GM19438 (cell line): ENCODE data around the gene DBP.

ENCODE experiments used
- ATAC-seq: cut with Tn5 transposase; IDR thresholded peaks from one replicate; pipeline ENCODE4 v1.9.1; 2021; ENCODE audit warnings: low read depth; ENCODE audit not compliant: unreplicated experiment

DBP gene

GRCh38 chr19:48614436-48615230, 22.5 kb downstream of the DBP start, which contains the start of gene FAM83E:
Gene FAM83E, minus strand, starts transcription at chr19:48615076. Its CDS starts 1,704 bp downstream, at chr19:48613372.
- ATAC-seq = no peak

DNA sequence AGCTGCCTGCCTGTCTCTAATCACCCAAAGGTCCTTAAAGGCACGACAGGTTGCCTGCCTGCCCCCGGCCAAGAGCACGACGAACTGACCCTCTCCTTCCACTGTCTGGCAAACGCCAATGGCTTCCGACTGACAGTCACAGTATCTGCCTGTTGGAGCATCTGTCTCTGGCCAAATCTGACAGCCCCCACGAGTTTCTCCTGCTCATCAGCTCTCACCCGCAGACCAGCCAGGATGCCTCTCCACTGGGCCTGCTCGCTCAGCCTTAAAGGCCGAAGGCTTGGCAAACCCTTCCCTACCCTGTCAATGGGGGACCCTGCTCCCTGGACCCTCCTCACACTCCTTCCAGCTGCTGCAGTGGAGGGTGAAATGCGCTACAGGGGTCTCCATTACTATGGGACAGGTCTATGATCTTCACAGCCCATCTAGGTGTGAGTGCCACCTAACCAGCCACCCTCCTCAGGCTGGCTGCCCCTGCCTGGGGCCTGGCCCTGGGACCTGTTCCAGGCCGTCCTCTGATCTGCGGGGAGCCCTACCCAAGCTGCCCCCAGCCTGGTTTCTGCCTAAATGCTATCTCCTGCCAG, 23.2 kb downstream of the DBP start:
- ATAC-seq = no peak

DNA sequence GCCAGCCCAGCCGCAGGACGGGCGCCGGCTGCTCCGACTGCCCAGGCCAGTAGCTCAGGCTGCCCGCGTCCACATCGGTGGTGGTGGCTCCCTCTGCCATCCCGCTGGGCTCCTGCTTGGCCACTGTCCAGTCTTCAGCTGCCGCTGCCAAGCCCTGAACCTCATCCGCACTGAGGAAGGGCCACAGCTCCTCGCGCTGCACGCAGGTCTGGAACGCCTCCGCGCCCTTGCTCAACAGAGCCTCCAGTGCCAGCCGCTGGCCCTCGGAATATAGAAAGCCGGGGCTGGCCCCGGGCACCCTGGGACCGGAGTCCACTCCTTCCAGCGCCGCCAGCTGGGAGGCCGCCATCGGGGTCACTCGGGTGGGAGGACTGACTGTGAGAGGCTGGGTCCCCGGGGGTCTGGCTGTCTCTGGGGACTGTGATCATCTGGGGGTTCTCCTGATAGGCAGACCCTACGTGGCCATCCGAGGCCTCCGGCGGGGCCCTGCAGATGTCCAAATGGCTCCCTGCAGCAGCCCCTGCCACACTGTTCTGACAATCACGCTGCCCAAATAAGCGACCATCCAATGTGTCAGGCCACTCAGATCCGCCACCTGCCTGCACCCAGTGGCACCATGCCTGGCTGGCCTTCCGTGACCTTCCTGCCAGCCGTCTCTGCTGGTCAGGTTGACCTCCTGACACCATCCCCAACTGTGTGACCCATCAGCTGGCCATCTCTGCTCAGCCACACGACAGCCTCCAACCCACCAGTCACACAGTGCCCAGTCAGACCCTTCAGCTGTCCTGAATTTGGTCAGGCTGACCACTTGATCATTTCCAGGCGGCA, 23.9 kb downstream of the DBP start:
- ATAC-seq = no peak

DNA sequence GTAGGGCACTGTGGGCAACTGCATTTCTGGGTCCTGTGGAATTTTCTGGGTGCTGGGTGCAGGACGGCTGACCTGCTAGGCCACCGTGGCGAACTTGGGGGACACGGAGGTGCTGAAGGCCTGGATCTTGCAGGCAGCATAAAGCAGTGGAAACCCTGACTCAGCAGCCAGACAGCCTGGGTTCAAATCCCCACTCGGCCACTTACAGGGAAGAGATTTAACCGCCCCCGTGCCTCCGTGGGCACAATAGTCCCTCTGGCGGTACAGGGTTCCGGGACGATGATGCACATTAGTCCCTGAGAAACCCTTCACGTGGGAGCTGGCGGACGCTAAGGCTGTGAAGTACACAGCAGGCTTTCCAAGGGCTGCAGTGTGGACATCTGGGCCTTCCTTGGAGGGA, 25.3 kb downstream of the DBP start:
- ATAC-seq = no peak

DNA sequence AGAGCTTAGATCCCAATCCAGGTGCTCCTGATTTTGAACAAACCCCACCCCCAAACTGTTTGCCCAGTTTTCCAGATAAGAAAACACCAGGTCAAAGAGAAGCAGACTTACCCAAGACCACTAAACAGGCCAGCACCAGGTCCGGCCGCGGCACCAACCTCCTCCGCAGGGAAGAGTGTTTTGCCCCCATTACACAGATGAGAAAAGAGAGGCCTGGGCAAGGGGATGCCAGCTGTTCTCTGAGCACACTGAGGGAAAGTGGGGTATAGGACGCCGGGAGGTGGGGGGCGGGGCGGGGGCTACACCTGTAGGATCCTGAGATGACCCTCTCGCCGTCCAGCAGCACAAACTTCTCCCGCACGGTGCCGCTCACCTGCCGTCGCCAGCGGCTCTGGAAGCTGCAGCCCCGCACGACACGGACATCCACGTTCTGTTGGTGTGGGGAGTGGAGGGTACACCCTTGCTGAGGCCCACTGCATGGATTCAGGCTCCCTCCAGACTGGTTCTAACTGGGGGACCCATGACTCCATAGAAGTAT, 27.5 kb downstream of the DBP start:
- ATAC-seq = no peak

DNA sequence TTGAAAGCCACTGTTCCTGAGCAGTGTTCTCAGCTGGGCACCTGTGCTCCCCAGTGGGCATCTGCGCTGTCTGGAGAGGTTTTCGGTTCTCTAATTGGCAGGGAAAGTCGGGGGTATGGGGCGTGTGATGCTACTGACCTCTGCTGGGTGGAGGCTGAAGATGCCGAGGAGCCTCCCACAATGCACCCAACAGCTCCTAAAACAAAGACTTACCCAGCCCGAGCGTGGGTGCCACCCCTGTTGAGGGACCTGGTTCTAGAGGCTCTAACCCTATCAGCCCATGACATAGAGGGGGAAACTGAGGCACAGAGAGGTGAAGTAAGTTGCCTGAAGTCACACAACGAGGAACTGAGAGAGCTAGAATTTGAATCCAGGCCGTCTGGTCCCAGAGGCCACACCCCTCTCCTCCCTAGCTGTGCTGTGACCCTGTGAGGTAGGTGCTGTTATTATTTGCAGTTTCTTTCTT, 28.3 kb downstream of the DBP start:
- peak; percentile 62 for ATAC-seq

DNA sequence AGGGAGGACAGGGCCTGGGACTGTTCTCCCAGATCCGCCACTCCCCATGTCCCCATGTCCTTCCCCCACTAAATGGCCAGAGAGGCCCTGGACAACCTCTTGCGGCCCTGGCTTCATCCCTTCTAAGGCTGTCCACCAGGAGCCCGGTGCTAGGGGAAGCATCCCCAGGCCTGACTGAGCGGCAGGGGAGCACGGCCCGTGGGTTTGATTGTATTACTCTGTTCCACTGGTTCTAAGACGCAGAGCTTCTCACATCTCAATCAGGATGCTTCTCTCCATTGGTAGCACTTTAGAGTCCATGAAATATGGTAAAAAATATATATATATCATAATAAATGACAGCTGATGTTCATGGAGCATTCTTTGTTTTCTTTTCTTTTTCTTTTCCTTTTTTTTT, 29.8 kb downstream of the DBP start:
- no peak for ATAC-seq

DNA sequence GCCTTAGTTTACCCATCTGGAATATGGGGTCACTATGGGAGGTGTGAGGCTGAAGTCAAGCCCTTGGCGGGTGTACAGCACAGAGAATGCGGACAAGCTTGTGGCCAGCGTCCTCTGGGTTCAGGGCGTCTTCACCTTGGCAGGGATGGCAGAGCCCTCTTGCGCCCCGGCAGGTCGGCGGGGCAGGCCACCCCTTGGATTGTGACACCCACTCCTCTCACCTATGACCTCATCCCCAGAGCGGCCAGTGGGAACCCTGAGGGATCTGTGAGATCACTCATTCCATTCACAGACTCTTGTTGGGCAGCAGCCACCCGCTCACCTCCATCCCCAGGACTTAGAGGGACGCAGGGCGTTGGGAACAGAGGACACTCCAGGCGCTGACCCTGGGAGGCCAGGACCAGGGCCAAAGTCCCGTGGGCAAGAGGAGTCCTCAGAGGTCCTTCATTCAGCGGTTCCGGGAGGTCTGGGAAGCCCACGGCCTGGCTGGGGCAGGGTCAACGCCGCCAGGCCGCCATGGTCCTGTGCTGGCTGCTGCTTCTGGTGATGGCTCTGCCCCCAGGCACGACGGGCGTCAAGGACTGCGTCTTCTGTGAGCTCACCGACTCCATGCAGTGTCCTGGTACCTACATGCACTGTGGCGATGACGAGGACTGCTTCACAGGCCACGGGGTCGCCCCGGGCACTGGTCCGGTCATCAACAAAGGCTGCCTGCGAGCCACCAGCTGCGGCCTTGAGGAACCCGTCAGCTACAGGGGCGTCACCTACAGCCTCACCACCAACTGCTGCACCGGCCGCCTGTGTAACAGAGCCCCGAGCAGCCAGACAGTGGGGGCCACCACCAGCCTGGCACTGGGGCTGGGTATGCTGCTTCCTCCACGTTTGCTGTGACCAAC, 30.5 kb downstream of the DBP start, which contains the start of gene SPACA4:
Gene SPACA4, plus strand, starts transcription at position 280 of the 896 bp plus-strand sequence. Its CDS starts 237 bp downstream, at position 517.
- ATAC-seq = no peak

DNA sequence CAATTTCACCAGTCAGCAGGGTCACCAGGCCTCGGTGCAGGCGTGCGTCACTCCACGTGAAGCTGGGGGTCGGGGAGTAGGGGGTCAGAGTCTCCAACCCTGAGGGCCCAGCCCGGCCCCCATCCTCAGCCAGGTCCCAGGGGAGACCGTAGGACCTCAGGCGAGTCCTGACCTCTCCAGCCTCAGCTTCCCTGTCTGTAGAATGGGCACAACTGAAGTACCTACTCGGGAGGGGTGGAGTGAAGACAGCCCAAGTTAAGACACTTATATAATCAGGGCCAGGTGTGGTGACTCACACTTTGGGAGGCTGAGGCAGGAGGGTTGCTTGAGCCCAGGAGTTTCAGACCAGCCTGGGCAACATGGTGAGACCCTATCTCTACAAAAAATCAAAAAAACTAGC, 33.3 kb downstream of the DBP start:
- ATAC-seq = no peak

- no peak for ATAC-seq
Observed at GRCh38 chr19:48603449-48603848, 33.7 kb downstream of the DBP start.

DNA sequence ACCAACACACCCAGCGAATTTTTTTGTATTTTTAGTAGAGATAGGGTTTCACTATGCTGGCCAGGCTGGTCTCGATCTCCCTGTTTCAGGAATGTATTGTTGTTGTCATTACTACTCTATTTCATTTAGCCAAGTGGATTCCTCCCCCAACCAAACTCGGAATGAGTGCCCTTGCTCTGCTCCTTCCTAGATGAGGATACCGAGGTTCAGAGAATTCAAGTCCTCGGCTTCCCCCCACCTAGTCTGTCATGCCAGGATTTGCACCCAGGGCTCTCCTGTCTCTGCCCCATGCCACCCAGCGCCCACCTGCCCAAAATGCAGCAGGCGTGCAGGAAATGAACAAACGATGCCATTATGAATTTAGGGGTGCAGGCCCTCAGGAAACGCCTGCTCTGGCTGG, 34.2 kb downstream of the DBP start:
- no peak for ATAC-seq

DNA sequence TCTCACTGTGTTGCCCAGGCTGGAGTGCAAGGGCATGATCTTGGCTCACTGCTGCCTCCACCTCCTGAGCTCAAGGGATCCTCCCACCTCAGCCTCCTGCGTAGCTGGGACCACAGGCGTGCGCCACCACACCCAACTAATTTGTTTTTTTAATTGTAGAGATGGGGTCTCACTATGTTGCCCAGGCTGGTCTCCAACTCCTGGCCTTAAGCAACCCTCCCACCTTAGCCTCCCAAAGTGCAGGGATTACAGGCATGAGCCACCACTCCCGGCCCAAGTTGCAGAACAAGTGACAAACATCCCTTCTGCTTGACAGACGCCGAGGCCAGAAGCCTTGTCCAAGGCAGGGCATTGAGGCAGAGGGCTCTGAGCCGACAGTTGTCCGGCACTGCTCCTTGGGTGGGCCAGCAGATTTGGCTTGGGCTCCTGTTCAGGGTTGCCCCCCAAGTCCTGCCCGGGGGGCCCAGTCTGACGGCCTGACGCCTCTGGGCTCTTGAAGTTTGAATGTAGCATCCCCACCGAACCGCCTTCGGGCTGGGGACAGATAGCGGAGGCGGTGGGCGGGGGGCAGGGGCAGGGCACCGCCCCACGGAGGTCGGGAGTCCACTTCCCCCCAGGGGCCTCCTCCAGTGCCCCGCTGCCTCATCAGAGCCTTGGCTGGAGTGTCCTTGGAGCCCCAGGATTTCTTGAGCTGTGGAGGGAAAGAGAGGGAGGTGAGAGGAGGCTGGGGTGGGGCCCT, 36.3 kb downstream of the DBP start:
- no peak for ATAC-seq

- ATAC-seq = no peak
Observed at GRCh38 chr19:48598996-48599700, 38.0 kb downstream of the DBP start.

DNA sequence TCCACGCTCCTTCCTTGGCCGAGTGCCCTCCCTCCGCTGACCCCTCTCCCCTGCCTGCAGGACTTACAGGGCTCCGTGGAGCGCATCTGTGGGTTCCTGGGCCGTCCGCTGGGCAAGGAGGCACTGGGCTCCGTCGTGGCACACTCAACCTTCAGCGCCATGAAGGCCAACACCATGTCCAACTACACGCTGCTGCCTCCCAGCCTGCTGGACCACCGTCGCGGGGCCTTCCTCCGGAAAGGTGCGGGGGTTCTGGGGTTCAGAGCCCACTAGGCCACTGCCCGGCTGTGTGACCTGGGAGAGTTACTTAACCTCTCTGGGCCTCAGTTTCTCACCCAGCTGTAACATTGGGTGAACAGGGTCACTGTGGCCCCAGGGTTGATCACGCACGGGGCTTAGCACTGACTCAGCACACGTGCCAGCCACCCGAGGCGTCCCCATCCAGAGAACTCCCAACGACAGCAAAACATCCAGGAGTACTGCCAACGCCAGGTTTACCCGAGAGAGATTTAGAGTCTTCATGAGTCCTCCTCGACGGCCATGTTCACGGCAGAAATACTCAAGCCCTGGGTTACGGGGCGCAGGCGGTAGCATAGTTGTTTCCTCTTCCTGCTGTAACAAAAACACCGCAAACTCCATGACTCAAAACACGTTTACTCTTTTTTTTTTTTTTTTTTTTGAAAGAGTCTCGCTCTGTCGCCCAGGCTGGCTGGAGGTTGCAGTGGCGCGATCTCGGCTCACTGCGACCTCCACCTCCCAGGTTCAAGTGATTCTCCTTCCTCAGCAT, 40.3 kb downstream of the DBP start:
- no peak for ATAC-seq

DNA sequence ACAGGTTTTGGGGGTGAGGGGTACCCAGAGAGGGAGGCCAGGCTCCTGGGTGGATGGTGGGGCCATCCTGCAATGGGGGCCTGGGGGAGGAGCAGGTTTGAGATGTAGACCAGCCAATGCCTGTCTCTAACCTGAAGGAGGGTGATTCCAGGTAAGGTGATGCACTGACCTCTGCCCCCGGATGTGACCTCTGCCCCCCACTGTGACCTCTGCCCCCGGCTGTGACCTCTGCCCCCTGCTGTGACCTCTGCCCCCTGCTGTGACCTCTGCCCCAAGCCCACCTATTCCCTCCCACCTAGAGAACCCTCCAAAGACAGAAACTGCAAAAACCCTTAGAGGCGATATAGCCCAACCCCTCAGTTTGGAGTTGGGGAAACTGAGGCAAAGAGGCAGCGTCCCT, 40.9 kb downstream of the DBP start:
- no peak for ATAC-seq

DNA sequence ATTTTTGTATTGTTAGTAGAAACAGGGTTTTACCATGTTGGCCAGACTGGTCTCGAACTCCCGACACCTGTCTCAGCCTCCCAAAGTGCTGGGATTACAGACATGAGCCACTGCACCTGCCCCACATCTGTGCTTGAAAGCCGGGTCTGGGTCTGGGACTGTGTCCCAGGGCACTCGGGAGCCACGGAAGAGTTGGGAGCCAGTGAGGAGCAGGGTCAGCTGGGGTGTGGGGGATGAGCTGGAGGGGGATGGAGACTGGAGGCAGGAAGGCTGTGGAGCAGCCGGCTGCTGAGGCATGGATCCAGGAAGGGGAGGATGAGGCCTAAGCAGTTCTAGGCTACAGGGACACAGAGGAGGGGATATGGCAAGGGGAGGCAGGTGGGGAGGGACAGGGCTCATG, 41.3 kb downstream of the DBP start:
- no peak for ATAC-seq

DNA sequence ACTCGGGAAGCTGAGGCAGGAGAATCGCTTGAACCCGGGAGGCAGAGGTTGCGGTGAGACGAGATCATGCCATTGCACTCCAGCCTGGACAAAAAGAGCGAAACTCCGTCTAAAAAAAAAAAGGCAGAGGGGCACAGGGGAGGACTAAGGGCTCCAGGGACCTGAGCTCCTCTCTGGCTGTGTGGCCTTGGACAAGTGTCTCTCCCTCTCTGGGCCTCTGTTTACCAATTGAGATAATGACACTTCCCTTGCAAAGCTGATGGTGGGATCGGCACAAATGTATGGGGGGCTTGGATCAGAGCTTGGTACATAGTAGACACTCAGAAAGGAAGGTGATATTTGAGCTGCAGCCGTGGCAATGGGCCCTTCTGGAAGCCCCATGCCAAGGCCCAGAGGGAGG, 42.0 kb downstream of the DBP start:
- no peak for ATAC-seq

DNA sequence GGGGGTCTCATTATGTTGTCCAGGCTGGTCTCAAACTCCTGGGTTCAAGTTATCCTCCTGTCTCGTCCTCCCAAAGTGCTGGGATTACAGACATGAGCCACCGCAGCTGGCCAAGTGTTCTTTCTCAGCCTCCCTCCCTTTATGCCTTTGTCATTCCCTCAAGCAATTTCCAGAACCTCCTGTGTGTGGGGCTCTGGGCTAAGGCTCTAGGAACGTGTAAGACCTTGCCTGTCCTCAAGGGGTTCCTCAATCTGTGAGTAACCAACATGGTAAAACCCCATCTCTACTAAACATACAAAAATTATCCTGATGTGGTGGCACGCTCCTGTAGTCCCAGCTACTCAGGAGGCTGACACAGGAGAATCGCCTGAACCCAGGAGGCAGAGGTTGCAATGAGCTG, 46.2 kb downstream of the DBP start:
- no peak for ATAC-seq
